ENCODE data around the gene PRKAG2. TPM values are rescaled to one million over a fixed set of nuclear protein-coding genes. Genes with fewer than 3 reads are reported as not detected.

PRKAG2 gene
- total RNA-seq, 1 donor from 2014 or later = 4.7 TPM

- no peak overlapping the region for H3K9ac ChIP-seq (ENCODE audit: low read depth in 1 of 3, low read length in 3 of 3)
- H3K4me3 ChIP-seq (ENCODE audit: low read length in 3 of 3) = no peak overlapping the region
- no peak overlapping the region for H3K27ac ChIP-seq (ENCODE audit: low read depth, low read length)
- no peaks in the 10 kb centered on the region for H3K27me3 ChIP-seq (ENCODE audit: control insufficient read depth in 3 of 3, insufficient read depth in 3 of 3, low read length in 3 of 3)
- H3K9me3 ChIP-seq (ENCODE audit: control insufficient read depth in 3 of 3, low read length in 3 of 3) = no peaks in the 10 kb centered on the region
- H3K36me3 ChIP-seq (ENCODE audit: control insufficient read depth in 3 of 3, insufficient read depth in 3 of 3, low read length in 3 of 3) = no peaks in the 10 kb centered on the region
- peaks cover 5 to 37% (median 8%) of the 10 kb centered on the region in 3 donors for H3K4me1 ChIP-seq (ENCODE audit: control insufficient read depth in 3 of 3, insufficient read depth in 3 of 3, low read length in 3 of 3)
These were observed 9.9 kb downstream of the PRKAG2 start for GRCh38 chr7:151866761-151867655.

DNA sequence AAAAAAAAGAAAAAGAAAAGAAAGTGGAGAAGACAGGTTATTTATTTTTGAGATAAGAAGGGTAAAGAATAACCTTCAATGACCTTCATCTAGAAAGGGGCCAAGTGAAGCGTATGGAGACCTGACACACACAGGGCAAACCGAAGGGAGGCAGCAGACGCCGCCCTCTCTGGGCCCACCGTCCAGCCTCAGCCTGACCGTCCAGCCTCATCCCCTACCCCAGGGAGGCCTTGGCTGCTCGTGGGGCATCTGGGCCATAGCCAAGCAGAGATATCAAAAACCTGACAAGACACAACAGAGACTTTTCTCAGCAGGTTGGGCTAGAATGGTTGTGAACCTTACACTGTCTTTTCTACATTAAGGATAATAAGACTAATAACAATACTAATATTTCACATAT, 10.9 kb downstream of the PRKAG2 start:
- H3K36me3 ChIP-seq (ENCODE audit: control insufficient read depth in 3 of 3, insufficient read depth in 3 of 3, low read length in 3 of 3) = no peaks in the 10 kb centered on the region
- H3K4me1 ChIP-seq (ENCODE audit: control insufficient read depth in 3 of 3, insufficient read depth in 3 of 3, low read length in 3 of 3) = peaks cover 5 to 37% (median 8%) of the 10 kb centered on the region in 3 donors
- H3K27me3 ChIP-seq (ENCODE audit: control insufficient read depth in 3 of 3, insufficient read depth in 3 of 3, low read length in 3 of 3) = no peaks in the 10 kb centered on the region
- no peak overlapping the region for H3K9ac ChIP-seq (ENCODE audit: low read depth in 1 of 3, low read length in 3 of 3)
- H3K4me3 ChIP-seq (ENCODE audit: low read length in 3 of 3) = no peak overlapping the region
- no peaks in the 10 kb centered on the region for H3K9me3 ChIP-seq (ENCODE audit: control insufficient read depth in 3 of 3, low read length in 3 of 3)
- no peak overlapping the region for H3K27ac ChIP-seq (ENCODE audit: low read depth, low read length)

- H3K27me3 ChIP-seq (ENCODE audit: control insufficient read depth in 3 of 3, insufficient read depth in 3 of 3, low read length in 3 of 3) = no peaks in the 10 kb centered on the region
- H3K9ac ChIP-seq (ENCODE audit: low read depth in 1 of 3, low read length in 3 of 3) = no peak overlapping the region
These were observed 11.7 kb downstream of the PRKAG2 start for GRCh38 chr7:151865070-151865670.

GRCh38 chr7:151864561-151864960, 12.4 kb downstream of the PRKAG2 start:
- Histone ChIP-seq H3K4me1 (ENCODE audit: control insufficient read depth in 3 of 3, insufficient read depth in 3 of 3, low read length in 3 of 3) (peaks cover 4 to 31% (median 6%) of the 10 kb centered on the region in 3 donors), H3K9me3 (ENCODE audit: control insufficient read depth in 3 of 3, low read length in 3 of 3) (no peaks in the 10 kb centered on the region), H3K9ac (ENCODE audit: low read depth in 1 of 3, low read length in 3 of 3) (no peak overlapping the region), H3K36me3 (ENCODE audit: control insufficient read depth in 3 of 3, insufficient read depth in 3 of 3, low read length in 3 of 3) (no peaks in the 10 kb centered on the region), H3K27ac (ENCODE audit: low read depth, low read length) (no peak overlapping the region), H3K27me3 (ENCODE audit: control insufficient read depth in 3 of 3, insufficient read depth in 3 of 3, low read length in 3 of 3) (no peaks in the 10 kb centered on the region), H3K4me3 (ENCODE audit: low read length in 3 of 3) (no peak overlapping the region)

More at GRCh38 chr7:151865070-151865670, 11.7 kb downstream of the PRKAG2 start:
- Histone ChIP-seq H3K9me3 (ENCODE audit: control insufficient read depth in 3 of 3, low read length in 3 of 3) (no peaks in the 10 kb centered on the region), H3K4me1 (ENCODE audit: control insufficient read depth in 3 of 3, insufficient read depth in 3 of 3, low read length in 3 of 3) (peaks cover 5 to 32% (median 8%) of the 10 kb centered on the region in 3 donors), H3K36me3 (ENCODE audit: control insufficient read depth in 3 of 3, insufficient read depth in 3 of 3, low read length in 3 of 3) (no peaks in the 10 kb centered on the region), H3K4me3 (ENCODE audit: low read length in 3 of 3) (no peak overlapping the region), H3K27ac (ENCODE audit: low read depth, low read length) (no peak overlapping the region)

GRCh38 chr7:151864081-151864480, 12.8 kb downstream of the PRKAG2 start:
- Histone ChIP-seq H3K4me3 (ENCODE audit: low read length in 3 of 3) (no peak overlapping the region), H3K9me3 (ENCODE audit: control insufficient read depth in 3 of 3, low read length in 3 of 3) (no peaks in the 10 kb centered on the region), H3K27me3 (ENCODE audit: control insufficient read depth in 3 of 3, insufficient read depth in 3 of 3, low read length in 3 of 3) (no peaks in the 10 kb centered on the region), H3K36me3 (ENCODE audit: control insufficient read depth in 3 of 3, insufficient read depth in 3 of 3, low read length in 3 of 3) (no peaks in the 10 kb centered on the region), H3K27ac (ENCODE audit: low read depth, low read length) (no peak overlapping the region), H3K9ac (ENCODE audit: low read depth in 1 of 3, low read length in 3 of 3) (no peak overlapping the region), H3K4me1 (ENCODE audit: control insufficient read depth in 3 of 3, insufficient read depth in 3 of 3, low read length in 3 of 3) (peaks cover 0 to 31% (median 1%) of the 10 kb centered on the region in 3 donors)

DNA sequence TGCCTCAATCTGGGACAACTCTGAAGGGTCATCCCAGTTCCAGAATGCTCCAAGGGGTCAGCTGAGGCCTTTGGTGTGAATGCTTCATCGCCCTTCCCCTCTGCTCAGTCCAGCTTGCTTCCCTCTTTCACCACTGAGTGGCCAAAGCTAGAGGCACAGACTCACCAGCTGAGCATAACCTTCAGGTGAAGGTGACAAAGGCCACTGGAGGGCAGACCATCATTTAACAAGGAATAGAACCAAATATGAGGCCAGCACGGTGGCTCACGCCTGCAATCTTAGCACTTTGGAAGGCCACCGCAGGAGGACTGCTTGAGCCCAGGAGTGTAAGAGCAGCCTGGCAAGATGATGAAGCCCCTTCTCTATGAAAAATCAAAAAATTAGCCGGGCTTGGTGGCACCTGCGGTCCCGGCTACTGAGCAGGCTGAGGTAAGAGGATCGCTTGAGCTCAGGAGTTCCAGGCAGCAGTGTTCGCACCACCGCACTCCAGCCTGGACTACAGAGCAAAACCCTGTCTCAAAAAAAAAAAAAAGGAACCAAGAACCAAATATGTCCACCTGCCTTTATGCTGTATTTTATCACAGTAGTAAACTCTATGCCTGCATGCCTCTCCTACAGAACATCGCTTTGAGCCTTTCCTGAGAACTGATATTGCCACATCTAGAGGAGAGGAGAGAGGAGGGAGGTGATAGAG, 13.4 kb downstream of the PRKAG2 start:
- H3K9me3 ChIP-seq (ENCODE audit: control insufficient read depth in 3 of 3, low read length in 3 of 3) = no peaks in the 10 kb centered on the region
- H3K27me3 ChIP-seq (ENCODE audit: control insufficient read depth in 3 of 3, insufficient read depth in 3 of 3, low read length in 3 of 3) = no peaks in the 10 kb centered on the region
- no peak overlapping the region for H3K4me3 ChIP-seq (ENCODE audit: low read length in 3 of 3)
- peaks cover 0 to 27% (median 0%) of the 10 kb centered on the region in 3 donors for H3K4me1 ChIP-seq (ENCODE audit: control insufficient read depth in 3 of 3, insufficient read depth in 3 of 3, low read length in 3 of 3)
- H3K9ac ChIP-seq (ENCODE audit: low read depth in 1 of 3, low read length in 3 of 3) = no peak overlapping the region
- no peaks in the 10 kb centered on the region for H3K36me3 ChIP-seq (ENCODE audit: control insufficient read depth in 3 of 3, insufficient read depth in 3 of 3, low read length in 3 of 3)
- H3K27ac ChIP-seq (ENCODE audit: low read depth, low read length) = no peak overlapping the region

DNA sequence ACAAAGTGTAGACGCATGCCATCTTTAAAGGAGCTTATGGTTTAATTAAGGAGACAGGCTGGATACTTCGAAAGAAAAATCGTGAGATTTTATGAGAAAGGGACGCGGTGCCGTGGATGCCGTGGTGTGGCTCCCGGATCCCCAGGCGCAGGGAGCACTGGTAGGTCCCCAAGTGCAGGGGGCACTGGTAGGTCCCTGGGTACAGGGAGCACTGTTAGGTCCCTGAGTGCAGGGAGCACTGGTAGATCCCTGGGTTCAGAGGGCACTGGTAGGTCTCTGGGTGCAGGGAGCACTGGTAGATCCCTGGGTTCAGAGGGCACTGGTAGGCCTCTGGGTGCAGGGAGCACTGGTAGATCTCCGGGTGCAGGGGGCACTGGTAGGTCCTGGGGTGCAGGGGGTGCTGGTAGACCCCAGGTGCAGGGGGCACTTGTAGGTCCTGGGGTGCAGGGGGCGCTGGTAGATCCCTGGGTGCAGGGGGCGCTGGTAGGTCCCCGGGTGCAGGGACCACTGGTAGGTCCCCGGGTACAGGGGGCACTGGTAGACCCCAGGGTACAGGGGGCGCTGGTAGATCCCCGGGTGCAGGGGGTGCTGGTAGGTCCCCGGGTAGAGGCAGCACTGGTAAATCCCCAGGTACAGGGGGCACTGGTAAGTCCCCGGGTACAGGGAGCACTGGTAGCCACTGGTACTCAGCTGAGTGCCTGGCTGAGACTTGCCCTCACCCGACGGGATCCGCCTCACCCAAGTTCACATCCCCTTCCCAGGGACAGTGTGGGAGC, 14.1 kb downstream of the PRKAG2 start:
- Histone ChIP-seq H3K9me3 (ENCODE audit: control insufficient read depth in 3 of 3, low read length in 3 of 3) (no peaks in the 10 kb centered on the region), H3K36me3 (ENCODE audit: control insufficient read depth in 3 of 3, insufficient read depth in 3 of 3, low read length in 3 of 3) (no peaks in the 10 kb centered on the region), H3K27ac (ENCODE audit: low read depth, low read length) (no peak overlapping the region), H3K27me3 (ENCODE audit: control insufficient read depth in 3 of 3, insufficient read depth in 3 of 3, low read length in 3 of 3) (no peaks in the 10 kb centered on the region), H3K4me3 (ENCODE audit: low read length in 3 of 3) (no peak overlapping the region), H3K4me1 (ENCODE audit: control insufficient read depth in 3 of 3, insufficient read depth in 3 of 3, low read length in 3 of 3) (peaks cover 0 to 20% (median 0%) of the 10 kb centered on the region in 3 donors), H3K9ac (ENCODE audit: low read depth in 1 of 3, low read length in 3 of 3) (no peak overlapping the region)

- H3K9me3 ChIP-seq (ENCODE audit: control insufficient read depth in 3 of 3, low read length in 3 of 3) = no peaks in the 10 kb centered on the region
- no peak overlapping the region for H3K9ac ChIP-seq (ENCODE audit: low read depth in 1 of 3, low read length in 3 of 3)
- H3K27me3 ChIP-seq (ENCODE audit: control insufficient read depth in 3 of 3, insufficient read depth in 3 of 3, low read length in 3 of 3) = no peaks in the 10 kb centered on the region
- no peaks in the 10 kb centered on the region for H3K36me3 ChIP-seq (ENCODE audit: control insufficient read depth in 3 of 3, insufficient read depth in 3 of 3, low read length in 3 of 3)
- H3K4me1 ChIP-seq (ENCODE audit: control insufficient read depth in 3 of 3, insufficient read depth in 3 of 3, low read length in 3 of 3) = peaks cover 0 to 15% (median 0%) of the 10 kb centered on the region in 3 donors
- no peak overlapping the region for H3K27ac ChIP-seq (ENCODE audit: low read depth, low read length)
- no peak overlapping the region for H3K4me3 ChIP-seq (ENCODE audit: low read length in 3 of 3)
These were observed 15.0 kb downstream of the PRKAG2 start for GRCh38 chr7:151861881-151862280.

- Histone ChIP-seq H3K27me3 (ENCODE audit: control insufficient read depth in 3 of 3, insufficient read depth in 3 of 3, low read length in 3 of 3) (peaks cover 0 to 4% (median 0%) of the 10 kb centered on the region in 3 donors), H3K36me3 (ENCODE audit: control insufficient read depth in 3 of 3, insufficient read depth in 3 of 3, low read length in 3 of 3) (no peaks in the 10 kb centered on the region), H3K4me3 (ENCODE audit: low read length in 3 of 3) (no peak overlapping the region), H3K27ac (ENCODE audit: low read depth, low read length) (no peak overlapping the region), H3K9ac (ENCODE audit: low read depth in 1 of 3, low read length in 3 of 3) (no peak overlapping the region), H3K4me1 (ENCODE audit: control insufficient read depth in 3 of 3, insufficient read depth in 3 of 3, low read length in 3 of 3) (peaks cover 0 to 15% (median 0%) of the 10 kb centered on the region in 3 donors), H3K9me3 (ENCODE audit: control insufficient read depth in 3 of 3, low read length in 3 of 3) (no peaks in the 10 kb centered on the region)
These were observed 16.1 kb downstream of the PRKAG2 start for GRCh38 chr7:151860771-151861170.
